ENCODE results near the gene MRPS12. TPM values are rescaled to one million over a fixed set of nuclear protein-coding genes. Genes with fewer than 3 reads are reported as not detected.

MRPS12 gene
- total RNA-seq, 1 experiment from 2014 or later: 88.0 TPM

DNA sequence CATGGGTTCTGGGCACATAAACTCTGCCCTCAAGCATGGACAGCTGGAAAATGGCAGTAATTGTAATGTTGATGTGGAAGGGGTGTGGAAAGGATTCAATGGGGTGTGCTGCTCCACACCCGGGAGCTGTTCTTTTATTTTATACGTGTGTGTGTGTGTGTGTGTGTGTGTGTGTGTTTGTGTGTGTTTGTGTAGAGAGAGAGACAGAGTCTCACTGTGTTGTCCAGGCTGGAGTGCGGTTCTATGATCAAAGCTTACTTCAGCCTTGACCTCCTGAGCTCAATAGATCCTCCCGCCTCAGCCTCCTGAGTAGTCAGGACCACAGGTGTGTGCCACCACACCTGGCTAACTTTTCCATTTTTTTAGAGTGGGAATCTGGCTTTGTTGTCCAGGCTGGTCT lies 2.8 kb downstream of the MRPS12 start:
- CTCF ChIA-PET: interaction anchor here (0.5 to 4.5 kb wide), 10 partner anchors 11 to 164 kb away, joined by 3 to 26 read pairs (median 4); partner anchors contain the start of genes NFKBIB and SIRT2
- no peak for ATAC-seq
- Mint-ChIP-seq H3K4me3 (no peak overlapping the region), H3K27ac (no peak overlapping the region), H3K9me3 (peaks cover 34% of the 10 kb centered on the region), H3K27me3 (ENCODE audit: low read depth) (peaks cover 34% of the 10 kb centered on the region), H3K36me3 (peaks cover 44% of the 10 kb centered on the region), H3K4me1 (peaks cover 10% of the 10 kb centered on the region)
- DNase-seq (ENCODE audit: low spot score): no peak
- TF ChIP-seq NFE2L1 (CRISPR knock-in tag; IDR thresholded peaks at IDR 0.05) (no peak), IRF2 (CRISPR knock-in tag; IDR thresholded peaks at IDR 0.05; ENCODE audit: borderline replicate concordance, low read depth) (no peak), OVOL2 (CRISPR knock-in tag; IDR thresholded peaks at IDR 0.05; ENCODE audit: borderline replicate concordance) (no peak), MYBL2 (CRISPR knock-in tag; IDR thresholded peaks at IDR 0.05) (no peak), ZNF416 (CRISPR knock-in tag; IDR thresholded peaks at IDR 0.05) (no peak), ZNF423 (CRISPR knock-in tag; IDR thresholded peaks at IDR 0.05) (no peak), TEAD1 (CRISPR knock-in tag; IDR thresholded peaks at IDR 0.05) (no peak), ELF4 (CRISPR knock-in tag; IDR thresholded peaks at IDR 0.05; ENCODE audit: low read depth) (no peak), ZNF396 (CRISPR knock-in tag; IDR thresholded peaks at IDR 0.05; ENCODE audit: borderline replicate concordance) (no peak), SOX15 (CRISPR knock-in tag; IDR thresholded peaks at IDR 0.05) (no peak), ZNF281 (CRISPR knock-in tag; IDR thresholded peaks at IDR 0.05) (no peak), TP53 (CRISPR knock-in tag; IDR thresholded peaks at IDR 0.05) (no peak), ZNF317 (CRISPR knock-in tag; IDR thresholded peaks at IDR 0.05; ENCODE audit: borderline replicate concordance, low read depth) (no peak), NFYB (CRISPR knock-in tag; conservative IDR thresholded peaks at IDR 0.05; ENCODE audit: low read depth) (no peak), TEAD4 (CRISPR knock-in tag; IDR thresholded peaks at IDR 0.05) (no peak), GABPB1 (CRISPR knock-in tag; IDR thresholded peaks at IDR 0.05) (no peak), SMAD4 (CRISPR knock-in tag; IDR thresholded peaks at IDR 0.05) (no peak), PRRX2 (CRISPR knock-in tag; IDR thresholded peaks at IDR 0.05) (no peak)
- TF ChIP-seq, protein P1, sequence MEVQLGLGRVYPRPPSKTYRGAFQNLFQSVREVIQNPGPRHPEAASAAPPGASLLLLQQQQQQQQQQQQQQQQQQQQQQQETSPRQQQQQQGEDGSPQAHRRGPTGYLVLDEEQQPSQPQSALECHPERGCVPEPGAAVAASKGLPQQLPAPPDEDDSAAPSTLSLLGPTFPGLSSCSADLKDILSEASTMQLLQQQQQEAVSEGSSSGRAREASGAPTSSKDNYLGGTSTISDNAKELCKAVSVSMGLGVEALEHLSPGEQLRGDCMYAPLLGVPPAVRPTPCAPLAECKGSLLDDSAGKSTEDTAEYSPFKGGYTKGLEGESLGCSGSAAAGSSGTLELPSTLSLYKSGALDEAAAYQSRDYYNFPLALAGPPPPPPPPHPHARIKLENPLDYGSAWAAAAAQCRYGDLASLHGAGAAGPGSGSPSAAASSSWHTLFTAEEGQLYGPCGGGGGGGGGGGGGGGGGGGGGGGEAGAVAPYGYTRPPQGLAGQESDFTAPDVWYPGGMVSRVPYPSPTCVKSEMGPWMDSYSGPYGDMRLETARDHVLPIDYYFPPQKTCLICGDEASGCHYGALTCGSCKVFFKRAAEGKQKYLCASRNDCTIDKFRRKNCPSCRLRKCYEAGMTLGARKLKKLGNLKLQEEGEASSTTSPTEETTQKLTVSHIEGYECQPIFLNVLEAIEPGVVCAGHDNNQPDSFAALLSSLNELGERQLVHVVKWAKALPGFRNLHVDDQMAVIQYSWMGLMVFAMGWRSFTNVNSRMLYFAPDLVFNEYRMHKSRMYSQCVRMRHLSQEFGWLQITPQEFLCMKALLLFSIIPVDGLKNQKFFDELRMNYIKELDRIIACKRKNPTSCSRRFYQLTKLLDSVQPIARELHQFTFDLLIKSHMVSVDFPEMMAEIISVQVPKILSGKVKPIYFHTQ (CRISPR knock-in tag; IDR thresholded peaks at IDR 0.05): no peak
- TF ChIP-seq, protein P2, sequence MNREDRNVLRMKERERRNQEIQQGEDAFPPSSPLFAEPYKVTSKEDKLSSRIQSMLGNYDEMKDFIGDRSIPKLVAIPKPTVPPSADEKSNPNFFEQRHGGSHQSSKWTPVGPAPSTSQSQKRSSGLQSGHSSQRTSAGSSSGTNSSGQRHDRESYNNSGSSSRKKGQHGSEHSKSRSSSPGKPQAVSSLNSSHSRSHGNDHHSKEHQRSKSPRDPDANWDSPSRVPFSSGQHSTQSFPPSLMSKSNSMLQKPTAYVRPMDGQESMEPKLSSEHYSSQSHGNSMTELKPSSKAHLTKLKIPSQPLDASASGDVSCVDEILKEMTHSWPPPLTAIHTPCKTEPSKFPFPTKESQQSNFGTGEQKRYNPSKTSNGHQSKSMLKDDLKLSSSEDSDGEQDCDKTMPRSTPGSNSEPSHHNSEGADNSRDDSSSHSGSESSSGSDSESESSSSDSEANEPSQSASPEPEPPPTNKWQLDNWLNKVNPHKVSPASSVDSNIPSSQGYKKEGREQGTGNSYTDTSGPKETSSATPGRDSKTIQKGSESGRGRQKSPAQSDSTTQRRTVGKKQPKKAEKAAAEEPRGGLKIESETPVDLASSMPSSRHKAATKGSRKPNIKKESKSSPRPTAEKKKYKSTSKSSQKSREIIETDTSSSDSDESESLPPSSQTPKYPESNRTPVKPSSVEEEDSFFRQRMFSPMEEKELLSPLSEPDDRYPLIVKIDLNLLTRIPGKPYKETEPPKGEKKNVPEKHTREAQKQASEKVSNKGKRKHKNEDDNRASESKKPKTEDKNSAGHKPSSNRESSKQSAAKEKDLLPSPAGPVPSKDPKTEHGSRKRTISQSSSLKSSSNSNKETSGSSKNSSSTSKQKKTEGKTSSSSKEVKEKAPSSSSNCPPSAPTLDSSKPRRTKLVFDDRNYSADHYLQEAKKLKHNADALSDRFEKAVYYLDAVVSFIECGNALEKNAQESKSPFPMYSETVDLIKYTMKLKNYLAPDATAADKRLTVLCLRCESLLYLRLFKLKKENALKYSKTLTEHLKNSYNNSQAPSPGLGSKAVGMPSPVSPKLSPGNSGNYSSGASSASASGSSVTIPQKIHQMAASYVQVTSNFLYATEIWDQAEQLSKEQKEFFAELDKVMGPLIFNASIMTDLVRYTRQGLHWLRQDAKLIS (CRISPR knock-in tag; IDR thresholded peaks at IDR 0.05; ENCODE audit: borderline replicate concordance): no peak
- POLR2A ChIA-PET: interaction anchor here (0.6 kb wide), 1 partner anchor 367 kb away, joined by 4 read pairs; no protein-coding TSS in a partner anchor

Data from WTC11 (cell line).